Measurements from ENCODE around the gene SLC35B4.

- TF ChIP-seq CTCF (conservative IDR thresholded peaks at IDR 0.05) (no peak), EZH2 (IDR thresholded peaks at IDR 0.05; ENCODE audit: low read depth) (no peak)
Measured at GRCh38 chr7:134355927-134356326, 39.2 kb upstream of the SLC35B4 start.
